Non-pigmented ciliary epithelial cell (primary cell): ENCODE data around the gene SYCP2.
"Not testable (repeated sequence)": the region's sequence is repeated elsewhere in the genome, so short reads cannot be mapped to it uniquely, and the experiment has no call there.

Source experiments
- DNase-seq: peaks from one replicate; pipeline ENCODE4 v3.0.0-alpha.2; 2010; ENCODE audit warnings: low read depth

The SYCP2 gene

DNA sequence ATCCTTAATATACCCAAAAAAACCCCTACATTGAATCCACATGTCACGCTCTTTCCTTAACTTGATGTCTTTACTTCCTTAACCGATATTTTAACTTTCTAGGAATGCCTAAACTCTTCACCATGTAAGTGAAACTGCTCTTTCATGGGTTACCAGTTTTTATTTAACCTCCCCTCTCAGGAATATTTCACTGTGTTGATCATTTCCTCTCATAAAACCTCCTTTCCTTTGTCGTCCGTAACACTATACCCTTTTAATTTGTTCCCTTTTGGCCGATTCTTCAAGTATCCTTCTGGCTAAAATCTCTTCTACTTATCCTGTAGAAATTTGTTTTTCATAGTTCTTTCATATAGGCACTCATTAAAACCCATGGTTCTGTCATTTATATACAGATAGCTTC, 24.6 kb downstream of the SYCP2 start:
- DNase-seq = no peak

DNA sequence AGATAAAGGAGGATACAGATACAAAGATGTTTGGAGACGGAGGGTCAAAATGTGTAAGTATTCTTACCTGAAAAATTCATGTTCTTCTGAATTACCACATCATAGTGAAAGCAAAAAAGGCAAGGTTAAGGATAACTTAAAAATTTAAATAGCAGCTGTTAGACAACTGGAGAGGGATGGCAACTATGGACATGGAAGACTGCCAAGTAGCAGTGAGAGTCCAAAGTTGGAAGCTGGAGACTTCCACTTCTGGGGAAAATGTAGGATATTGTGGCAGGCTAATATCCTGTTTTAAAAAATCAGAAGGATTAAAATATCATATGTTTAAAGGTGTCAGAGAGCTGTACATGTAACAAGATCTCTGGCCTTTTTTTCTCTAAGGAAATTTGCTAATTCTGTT, 29.8 kb downstream of the SYCP2 start:
- DNase-seq = no peak

DNA sequence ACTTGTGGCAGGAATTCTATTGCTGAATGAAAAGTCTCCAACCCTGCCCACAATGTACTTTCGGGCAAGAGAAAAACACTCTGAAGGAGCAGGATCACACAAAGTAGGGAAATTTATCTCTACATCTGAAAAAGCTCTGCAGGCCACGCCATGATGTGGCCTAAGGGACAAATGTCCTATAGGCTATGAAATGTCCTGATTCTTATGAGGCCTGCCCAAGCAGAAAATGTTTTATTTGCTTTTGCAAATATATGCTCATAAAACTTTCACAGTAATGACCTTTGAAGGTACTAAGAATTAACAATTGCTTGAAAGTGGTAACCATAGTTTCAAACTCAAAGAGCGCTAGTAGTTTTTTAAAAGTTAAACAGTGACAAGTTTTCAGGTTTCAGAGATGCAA, 31.0 kb downstream of the SYCP2 start:
- DNase-seq = no peak

DNA sequence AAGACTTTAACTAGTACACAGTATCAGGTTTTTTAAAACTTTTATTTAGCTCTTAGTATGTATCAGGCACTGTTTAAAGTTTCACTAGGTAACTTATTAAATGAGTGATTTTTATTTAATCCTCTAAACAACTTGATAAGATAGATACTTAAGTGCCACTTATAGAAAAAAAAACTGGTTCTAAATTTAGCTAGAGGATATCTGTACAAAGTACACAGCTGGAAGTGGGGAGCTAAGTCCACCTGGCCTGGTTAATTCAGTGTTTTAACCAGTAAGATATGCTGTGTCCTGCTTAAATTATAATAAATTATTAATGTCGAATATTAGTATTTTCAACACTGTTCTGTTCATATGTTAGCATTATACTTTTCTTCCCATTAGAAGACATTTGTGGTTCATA, 37.5 kb downstream of the SYCP2 start:
- no peak for DNase-seq

DNA sequence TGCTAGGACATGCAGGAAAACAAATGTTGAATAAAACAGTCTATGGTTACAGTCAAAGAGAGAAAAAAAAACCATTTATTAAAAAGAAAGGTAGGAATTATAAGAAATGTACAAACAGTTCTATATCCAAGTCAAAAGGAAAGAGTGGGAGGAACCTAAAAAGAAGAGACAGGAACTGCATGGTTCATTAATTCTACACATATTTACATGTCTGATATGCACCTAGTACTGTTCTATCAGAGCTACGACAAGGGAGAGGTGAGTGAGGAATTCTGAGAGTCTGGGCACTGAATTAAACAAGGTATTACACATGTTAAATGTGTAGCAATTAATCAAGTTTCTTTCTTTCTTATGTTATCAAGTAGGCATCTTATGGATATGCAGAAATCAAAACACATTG, 41.9 kb downstream of the SYCP2 start:
- no peak for DNase-seq

DNA sequence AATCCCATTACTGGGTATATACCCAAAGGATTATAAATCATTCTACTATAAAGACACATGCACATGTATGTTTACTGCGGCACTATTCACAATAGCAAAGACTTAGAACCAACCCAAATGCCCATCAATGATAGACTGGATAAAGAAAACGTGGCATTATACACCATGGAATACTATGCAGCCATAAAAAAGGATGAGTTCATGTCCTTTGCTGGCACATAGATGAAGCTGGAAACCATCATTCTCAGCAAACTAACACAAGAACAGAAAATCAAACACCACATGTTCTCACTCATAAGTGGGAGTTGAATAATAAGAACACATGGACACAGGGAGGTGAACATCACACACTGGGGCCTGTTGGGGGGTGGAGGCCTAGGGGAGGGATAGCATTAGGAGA, 43.4 kb downstream of the SYCP2 start:
- DNase-seq = not testable (repeated sequence)

DNA sequence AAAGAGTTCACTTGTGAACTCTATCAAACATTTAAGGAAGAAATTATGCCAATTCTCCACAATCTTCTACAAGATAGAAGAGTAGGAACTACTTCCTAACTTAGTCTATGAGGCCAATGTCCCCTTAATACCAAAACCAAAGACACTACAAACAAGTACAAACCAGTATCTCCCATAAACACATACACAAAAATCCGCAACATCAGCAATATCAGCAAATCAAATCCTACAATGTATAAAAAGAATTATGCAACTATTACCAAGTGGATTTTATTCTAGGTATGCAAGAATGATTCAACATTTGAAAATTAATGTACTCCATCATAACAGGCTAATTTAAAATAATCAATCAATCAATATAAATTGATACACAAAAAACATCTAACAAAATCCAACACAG, 45.4 kb downstream of the SYCP2 start:
- no peak for DNase-seq

DNA sequence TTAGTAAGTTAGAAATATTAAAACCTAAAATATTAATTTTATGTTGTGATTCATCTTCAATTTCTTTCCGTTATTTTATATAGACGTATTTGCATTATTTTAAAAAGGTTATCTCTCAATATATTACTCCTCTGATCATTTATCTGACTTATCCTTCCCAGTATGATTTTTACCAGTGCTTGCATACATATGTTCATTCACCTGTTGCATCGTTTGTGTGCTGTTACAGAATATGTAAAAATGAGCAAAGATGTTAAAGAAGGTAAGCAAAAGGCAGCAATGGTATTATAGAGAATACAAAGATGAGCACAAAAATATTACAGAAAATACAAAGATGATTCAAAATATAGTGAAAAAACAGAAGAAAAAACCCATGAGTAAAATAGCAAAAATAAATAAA, 48.9 kb downstream of the SYCP2 start:
- DNase-seq = no peak

DNA sequence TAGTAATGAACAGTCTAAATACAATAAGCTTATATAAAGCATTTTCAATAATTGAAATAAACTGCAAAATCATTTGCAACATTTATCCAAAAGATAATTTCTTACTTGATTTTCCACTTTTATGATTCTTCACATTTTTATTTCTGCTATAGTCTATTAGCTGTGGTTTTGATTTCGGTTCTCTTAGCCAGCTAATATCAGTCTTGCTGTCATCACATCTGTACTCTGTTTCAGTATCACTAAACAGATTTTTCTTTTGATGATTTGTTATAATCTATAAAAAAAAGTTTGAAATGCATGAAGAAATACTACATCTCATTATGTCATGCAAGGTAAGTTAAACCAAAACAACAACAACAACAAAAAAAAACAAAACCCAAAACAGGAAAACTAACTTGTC, 53.2 kb downstream of the SYCP2 start:
- no peak for DNase-seq

DNA sequence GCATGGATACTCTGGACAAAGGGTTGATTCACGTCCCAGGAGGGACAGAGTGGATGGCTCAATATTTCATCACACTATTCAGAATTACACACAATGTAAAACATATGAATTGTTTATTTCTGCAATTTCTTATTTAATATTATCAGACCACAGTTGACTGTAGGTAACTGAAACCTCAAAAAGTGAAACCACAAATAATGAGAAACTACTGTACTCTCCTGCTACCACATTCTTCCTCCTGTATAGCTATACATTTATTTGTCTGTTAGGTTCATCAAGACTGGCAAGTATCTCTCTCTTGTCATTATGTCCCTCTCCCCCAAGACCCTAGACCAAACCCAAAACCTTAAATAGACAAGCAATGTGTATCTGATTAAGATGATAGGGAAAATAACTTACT, 60.0 kb downstream of the SYCP2 start:
- DNase-seq = no peak

DNA sequence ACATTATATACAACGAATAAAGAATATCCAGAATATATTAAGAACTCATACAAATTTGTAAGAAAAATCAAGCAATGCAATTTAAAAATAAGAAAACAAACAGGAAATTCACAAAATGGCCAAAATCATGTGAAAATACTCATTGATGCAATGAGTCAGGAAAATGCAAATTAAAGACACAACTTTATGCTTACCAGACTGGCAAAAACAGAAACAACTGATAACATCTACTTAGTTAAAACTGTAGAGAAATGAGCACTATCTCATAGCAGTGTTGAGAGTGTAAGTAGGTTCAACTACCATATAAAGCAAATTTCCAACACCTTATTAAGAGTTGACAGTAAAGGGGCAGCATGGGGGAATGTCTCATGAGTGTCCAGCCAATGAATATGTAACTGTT, 62.3 kb downstream of the SYCP2 start:
- DNase-seq = no peak

DNA sequence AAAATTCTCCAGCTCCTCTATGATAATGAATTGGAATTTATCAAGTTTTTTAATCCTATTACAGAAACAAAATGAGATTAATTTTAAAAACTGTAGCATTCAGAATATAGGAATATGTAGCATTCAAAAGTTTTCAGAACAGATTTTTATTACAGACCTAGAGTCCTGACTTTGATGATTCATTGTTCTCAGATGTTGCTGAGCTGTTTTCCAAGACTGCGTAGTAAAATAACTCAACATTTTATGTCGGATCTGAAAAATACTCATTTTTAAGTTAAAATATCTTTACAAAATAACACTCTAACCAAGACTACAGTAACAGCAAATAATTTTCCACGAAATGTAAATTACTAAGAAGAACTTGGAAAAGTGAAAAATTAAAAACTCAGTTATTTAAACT, 67.1 kb downstream of the SYCP2 start:
- no peak for DNase-seq

DNA sequence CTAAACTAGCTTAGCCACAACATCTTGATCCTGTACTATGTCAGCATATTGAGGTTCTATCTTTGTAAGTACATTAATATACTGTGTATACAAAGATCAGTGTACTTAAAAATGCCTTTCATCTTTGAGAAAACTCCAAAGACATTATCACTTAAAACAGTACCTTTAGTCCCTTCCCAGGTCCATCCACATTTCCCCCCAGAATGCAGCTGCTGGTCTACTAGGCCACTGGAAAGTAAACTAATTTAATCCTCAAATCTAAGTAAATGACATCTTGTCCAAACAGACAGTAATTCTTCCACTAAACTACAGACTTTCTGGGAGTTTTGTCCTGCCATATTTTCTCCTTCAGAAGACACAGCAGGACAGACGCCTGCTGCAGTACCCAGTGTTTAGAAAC, 68.7 kb downstream of the SYCP2 start:
- DNase-seq = no peak

DNA sequence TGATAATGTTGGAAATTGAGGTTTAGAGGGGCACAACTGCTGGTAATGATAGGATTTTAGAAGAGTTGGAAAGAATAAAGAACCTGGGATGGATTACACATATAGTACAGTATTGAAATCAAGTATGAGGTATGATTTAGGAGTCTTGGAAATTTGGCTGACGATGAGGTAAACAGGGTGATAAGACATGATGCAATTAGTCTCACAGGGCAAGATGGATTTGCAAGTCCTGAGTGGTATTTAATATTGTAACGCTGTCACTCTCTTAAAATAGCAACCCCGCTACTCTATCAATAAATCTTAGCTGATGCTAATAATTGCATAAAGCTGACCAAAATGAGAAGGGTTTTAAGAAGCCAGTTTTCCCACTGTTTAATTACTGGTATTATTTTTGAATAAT, 70.4 kb downstream of the SYCP2 start:
- DNase-seq = no peak

DNA sequence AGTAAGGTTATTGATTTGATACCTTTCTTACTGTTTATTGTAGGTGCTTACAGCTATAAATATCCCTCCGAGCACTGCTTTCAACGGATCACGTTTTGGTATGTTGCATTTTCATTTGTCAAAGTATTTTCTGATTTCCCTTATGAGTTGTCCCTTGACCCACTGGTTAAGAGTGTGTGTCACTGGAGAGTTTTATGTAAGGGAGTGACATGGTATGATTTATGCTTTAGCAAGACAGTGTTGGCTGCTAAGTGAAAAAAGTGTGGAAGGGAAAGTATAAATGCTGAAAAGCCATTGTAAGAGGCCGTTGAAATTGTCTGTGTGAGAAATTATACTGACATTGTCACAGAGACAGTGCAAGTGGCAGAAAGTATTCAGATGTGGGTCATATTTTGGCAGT, 72.0 kb downstream of the SYCP2 start:
- no peak for DNase-seq

DNA sequence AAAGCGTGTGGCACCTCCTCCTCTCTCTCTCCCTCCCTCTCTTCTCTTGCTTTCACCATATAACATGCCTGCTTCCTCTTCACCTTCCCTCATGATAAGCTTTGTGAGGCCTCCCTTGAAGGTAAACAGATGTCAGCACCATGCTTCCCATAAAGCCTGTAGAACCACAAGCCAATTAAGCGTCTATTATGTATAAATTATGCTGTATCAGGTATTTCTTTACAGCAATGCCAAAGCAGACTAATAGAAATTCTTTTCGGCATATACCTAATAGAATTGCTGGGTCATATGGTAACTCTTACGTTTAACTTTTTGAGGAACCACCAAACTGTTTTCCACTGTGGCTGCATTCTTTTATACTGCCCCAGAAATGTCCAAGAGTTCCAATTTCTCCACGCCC, 75.0 kb downstream of the SYCP2 start:
- DNase-seq = no peak

DNA sequence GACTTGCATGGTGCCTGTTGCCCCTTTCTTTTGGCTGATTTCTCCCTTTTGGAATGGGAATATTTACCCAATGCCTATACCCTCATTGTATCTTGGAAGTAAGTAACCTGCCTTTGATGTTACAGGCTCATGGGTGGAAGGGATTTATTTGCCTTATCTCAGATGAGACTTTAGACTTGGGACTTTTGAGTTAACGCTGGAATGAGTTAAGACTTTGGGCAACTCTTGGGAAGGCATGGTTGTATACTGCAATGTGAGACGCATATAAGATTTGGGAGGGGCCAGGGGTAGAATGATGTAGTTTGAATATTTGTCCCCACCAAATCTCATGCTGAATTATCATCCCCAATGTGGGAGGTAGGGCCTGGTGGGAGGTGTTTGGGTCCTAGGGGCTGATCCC, 75.5 kb downstream of the SYCP2 start:
- DNase-seq = no peak

DNA sequence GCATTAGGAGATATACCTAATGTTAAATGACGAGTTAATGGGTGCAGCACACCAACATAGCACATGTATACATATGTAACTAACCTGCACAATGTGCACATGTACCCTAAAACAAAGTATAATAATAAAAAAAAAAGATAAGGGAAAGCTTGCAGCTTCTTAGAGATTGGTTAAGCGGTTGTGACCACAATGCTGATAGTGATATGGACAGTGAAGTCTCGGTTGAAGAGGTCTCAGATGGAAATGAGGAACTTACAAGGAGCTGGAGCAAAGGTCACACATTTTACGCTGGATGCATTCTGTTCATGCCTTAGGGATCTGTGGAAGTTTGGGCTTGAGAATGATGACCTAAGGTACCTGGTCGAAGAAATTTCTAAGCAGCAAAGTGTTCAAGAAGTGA, 76.5 kb downstream of the SYCP2 start:
- not testable (repeated sequence) for DNase-seq

DNA sequence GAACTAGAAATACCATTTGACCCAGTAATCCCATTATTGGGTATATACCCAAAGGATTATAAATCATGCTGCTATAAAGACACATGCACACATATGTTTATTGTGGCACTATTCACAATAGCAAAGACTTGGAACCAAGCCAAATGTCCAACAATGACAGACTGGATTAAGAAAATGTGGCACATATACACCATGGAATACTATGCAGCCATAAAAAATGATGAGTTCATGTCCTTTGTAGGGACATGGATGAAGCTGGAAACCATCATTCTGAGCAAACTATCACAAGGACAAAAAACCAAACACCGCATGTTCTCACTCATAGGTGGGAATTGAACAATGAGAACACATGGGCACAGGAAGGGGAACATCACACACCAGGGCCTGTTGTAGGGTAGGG, 76.9 kb downstream of the SYCP2 start:
- DNase-seq = not testable (repeated sequence)

DNA sequence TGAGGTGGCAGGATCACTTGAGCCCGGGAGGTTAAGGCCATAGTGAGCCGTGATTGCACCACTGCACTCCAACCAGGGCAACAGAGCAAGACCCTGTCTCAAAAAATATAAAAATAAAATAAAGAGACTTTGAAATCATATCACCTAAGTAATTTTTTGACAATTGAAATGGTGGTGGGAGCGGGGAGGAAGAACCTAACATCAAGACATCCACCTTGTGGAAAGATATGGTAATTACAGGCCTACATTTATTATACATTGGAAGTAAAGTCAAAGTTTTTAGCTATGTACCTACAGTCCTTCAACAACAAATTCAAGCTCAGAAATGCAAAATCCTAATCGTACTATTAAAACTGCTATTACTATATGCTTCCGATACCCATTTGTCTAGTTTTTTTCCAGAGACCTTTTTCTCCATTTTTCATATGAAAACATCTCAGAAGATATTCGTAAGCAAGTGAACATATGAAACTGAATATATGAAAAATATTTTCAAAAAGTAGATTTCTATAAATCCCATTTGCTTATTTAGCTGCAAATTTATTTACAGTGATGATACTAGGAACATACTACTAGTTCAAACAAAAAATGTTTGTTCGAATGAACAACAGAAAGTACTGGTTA, 83.3 kb downstream of the SYCP2 start:
- no peak for DNase-seq

DNA sequence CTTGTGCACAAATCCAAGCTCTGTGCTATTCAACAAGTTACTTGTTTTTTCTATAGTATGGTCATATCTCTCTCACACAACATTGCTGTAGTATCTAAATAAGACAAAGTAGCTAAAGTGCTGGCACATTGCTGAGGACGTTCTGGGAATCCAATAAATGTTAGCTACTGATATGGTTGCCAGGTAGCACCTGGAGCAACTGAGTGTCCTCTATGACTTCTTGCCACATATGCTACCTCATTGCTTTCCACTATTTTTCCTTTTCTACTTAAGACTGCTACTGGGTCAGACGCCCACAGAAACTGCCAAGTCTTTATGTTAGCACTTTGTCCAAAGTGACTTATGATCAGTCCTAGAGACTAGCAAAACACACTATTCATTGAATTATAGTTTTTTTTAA, 85.3 kb downstream of the SYCP2 start:
- no peak for DNase-seq

DNA sequence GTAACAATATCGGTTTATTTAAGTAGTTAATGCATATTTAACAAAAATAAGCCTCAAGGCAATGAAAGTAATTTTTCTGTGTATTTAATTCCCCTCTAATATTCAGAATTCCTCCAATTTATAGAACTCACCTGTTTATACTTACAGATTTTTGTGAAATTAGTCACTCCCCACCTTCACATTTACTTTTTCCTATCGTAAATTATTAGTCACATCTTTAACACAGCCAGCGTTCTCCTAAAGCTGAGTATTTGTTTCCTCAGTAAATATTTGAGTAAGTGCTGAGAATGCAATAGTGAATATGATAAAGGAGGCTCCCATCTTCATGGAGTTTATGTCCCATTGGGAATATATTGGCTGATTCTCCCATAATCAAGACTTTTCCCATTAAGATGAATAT, 88.0 kb downstream of the SYCP2 start:
- no peak for DNase-seq

DNA sequence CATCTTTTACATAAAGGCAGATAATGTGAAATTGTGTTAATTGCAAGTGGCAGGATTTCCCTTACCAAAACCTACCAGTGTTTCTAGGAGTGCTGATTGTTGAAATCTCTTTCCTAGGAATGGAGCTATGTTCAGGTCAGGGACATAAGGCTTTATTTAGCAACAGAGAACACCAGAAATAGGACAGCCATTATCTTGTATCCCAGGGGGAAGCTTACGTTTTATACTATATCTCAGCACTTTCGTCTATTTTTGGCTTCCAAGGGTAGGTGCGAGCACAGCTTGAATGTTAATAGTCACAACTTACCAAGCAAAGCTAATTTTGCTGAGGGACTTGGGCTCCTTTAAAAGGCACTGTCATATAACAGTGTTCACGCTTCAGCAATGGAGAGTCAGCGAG, 94.0 kb downstream of the SYCP2 start:
- DNase-seq = no peak

DNA sequence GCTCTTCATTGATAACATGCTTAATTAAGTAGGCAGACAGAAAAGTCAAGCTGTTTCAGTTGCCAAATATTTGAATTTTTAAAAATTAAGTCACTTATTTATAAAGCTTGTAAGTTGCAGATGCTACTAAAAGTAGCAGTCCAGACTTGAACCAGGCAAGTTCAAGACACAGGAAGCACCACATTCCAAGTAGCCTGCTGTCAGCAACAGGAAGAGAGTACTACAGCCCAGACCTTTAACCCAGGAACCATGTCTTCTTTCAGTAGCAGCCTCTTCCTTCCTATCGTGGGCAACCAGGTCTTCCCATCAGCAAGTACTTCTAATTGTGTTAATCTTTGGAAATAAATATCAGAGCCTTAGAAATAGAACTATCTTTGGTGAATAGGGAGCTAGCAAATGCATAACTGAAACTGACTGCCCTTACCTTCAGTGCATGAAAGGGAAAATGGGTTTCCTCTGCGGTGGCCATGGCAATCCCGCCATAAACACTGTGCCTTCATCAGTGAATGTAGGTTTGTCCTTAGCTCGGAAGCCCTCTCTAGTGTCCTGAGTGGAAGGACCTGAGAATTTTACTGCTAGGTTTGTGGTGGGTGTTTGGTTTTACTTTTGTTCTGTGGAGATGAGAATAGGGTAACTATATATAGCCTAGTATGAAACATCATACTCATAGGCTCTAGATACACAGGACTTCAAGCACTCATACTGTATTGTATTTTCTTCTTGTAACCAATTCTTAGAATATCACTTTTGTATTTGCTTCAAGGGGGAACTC, 95.6 kb downstream of the SYCP2 start:
- no peak for DNase-seq
